Endodermal cell (in vitro differentiated cells): ENCODE results near the gene SAYSD1. TPM values are rescaled to one million over a fixed set of nuclear protein-coding genes. Genes with fewer than 3 reads are reported as not detected.

Experiments
- DNase-seq: peaks from one replicate; pipeline ENCODE4 v3.0.0-alpha.2; 2017
- H3K27ac ChIP-seq: 2 replicates; pipeline ENCODE4 v1.5.1; 2013; ENCODE audit warnings: mild to moderate bottlenecking, low read depth, low read length, moderate library complexity
- H3K27me3 ChIP-seq: 2 replicates; pipeline ENCODE4 v1.6.1; 2013; ENCODE audit warnings: mild to moderate bottlenecking, low read length, moderate library complexity; ENCODE audit not compliant: insufficient read depth, control insufficient read depth, poor library complexity, severe bottlenecking
- H3K36me3 ChIP-seq: 2 replicates; pipeline ENCODE4 v1.7.0; 2013; ENCODE audit warnings: mild to moderate bottlenecking, low read length, moderate library complexity; ENCODE audit not compliant: control insufficient read depth, insufficient read depth
- H3K4me1 ChIP-seq: one replicate; pipeline ENCODE4 v1.7.0; 2013; ENCODE audit warnings: low read length; ENCODE audit not compliant: control insufficient read depth, insufficient read depth
- H3K4me3 ChIP-seq: 2 replicates; pipeline ENCODE4 v1.5.1; 2013; ENCODE audit warnings: mild to moderate bottlenecking, low read length, moderate library complexity
- H3K9ac ChIP-seq: 2 replicates; pipeline ENCODE4 v1.6.1; 2013; ENCODE audit warnings: mild to moderate bottlenecking, low read length, moderate library complexity; ENCODE audit not compliant: poor library complexity, severe bottlenecking; ENCODE audit errors: extremely low read depth
- H3K9me3 ChIP-seq: 2 replicates; pipeline ENCODE4 v1.6.1; 2013; ENCODE audit warnings: mild to moderate bottlenecking, low read length, moderate library complexity; ENCODE audit not compliant: control insufficient read depth
- H3K27ac Mint-ChIP-seq: 2 replicates; pipeline ENCODE4 v1.8.0; 2020; ENCODE audit warnings: mixed read lengths
- H3K27me3 Mint-ChIP-seq: 2 replicates; pipeline ENCODE4 v1.8.0; 2021; ENCODE audit warnings: mild to moderate bottlenecking, mixed read lengths; ENCODE audit not compliant: insufficient read depth
- H3K36me3 Mint-ChIP-seq: 2 replicates; pipeline ENCODE4 v1.8.0; 2020; ENCODE audit warnings: low read depth, mixed read lengths
- H3K4me1 Mint-ChIP-seq: 2 replicates; pipeline ENCODE4 v1.8.0; 2020; ENCODE audit warnings: mixed read lengths
- H3K4me3 Mint-ChIP-seq: 2 replicates; pipeline ENCODE4 v1.8.0; 2020; ENCODE audit warnings: mild to moderate bottlenecking, moderate library complexity, mixed read lengths
- H3K9me3 Mint-ChIP-seq: 2 replicates; pipeline ENCODE4 v1.8.0; 2020; ENCODE audit warnings: mild to moderate bottlenecking, mixed read lengths
- CTCF ChIP-seq: fragments of 200-600 bp; sonication (generic); conservative IDR thresholded peaks from 2 replicates; pipeline ENCODE4 v1.5.0; 2021; ENCODE audit warnings: antibody characterized with exemption, mild to moderate bottlenecking
- WGBS, 2 experiments: methylation state at CpG; one replicate each; pipeline versions ENCODE4 v1.1.5 to v1.1.7; 2013; ENCODE audit warnings: missing lambda C conversion rate in 2 of 2, mixed read lengths in 1 of 2; ENCODE audit not compliant: insufficient coverage in 1 of 2, insufficient read length in 1 of 2; 5-methylcytosine and 5-hydroxymethylcytosine counted together
- total RNA-seq, 2 donors: library from RNA; stranded (reverse); fragmentation: NEBNext Ultra II Directional in 1 of 2; extraction: Animal tissue kit (Norgen Biotek cat#: 25700) in 1 of 2; gene quantifications; 2 replicates in 1 of 2; 3 replicates in 1 of 2; pipeline ENCODE4 v1.2.1, GENCODE V29; 2021

SAYSD1 gene
- total RNA-seq, 2 donors from 2014 or later = 7.2 to 13.0 TPM

GRCh38 chr6:39085129-39085797, 29.7 kb downstream of the SAYSD1 start:
- Histone ChIP-seq H3K9ac (no peak overlapping the region), H3K4me3 (no peak overlapping the region), H3K27ac (no peak overlapping the region), H3K27me3 (peaks cover 20% of the 10 kb centered on the region), H3K36me3 (no peaks in the 10 kb centered on the region), H3K9me3 (no peaks in the 10 kb centered on the region), H3K4me1 (no peaks in the 10 kb centered on the region)
- 73 to 90% methylated on average over 2 to 5 of the region's 5 CpGs for WGBS, 2 experiments
- Mint-ChIP-seq H3K4me3 (no peak overlapping the region), H3K36me3 (no peaks in the 10 kb centered on the region), H3K27ac (no peak overlapping the region), H3K9me3 (no peaks in the 10 kb centered on the region), H3K27me3 (peaks cover 48% of the 10 kb centered on the region), H3K4me1 (peaks cover 7% of the 10 kb centered on the region)
- no peak for DNase-seq
- TF ChIP-seq CTCF = no peak

- Mint-ChIP-seq H3K4me1 (peaks cover 7% of the 10 kb centered on the region), H3K9me3 (no peaks in the 10 kb centered on the region), H3K4me3 (no peak overlapping the region), H3K27ac (no peak overlapping the region), H3K27me3 (peaks cover 55% of the 10 kb centered on the region), H3K36me3 (no peaks in the 10 kb centered on the region)
- Histone ChIP-seq H3K4me1 (no peaks in the 10 kb centered on the region), H3K4me3 (no peak overlapping the region), H3K9me3 (no peaks in the 10 kb centered on the region), H3K27me3 (peaks cover 27% of the 10 kb centered on the region), H3K9ac (no peak overlapping the region), H3K36me3 (no peaks in the 10 kb centered on the region), H3K27ac (no peak overlapping the region)
- 90 to 92% methylated on average over 4 to 7 of the region's 7 CpGs for WGBS, 2 experiments
- no peak for DNase-seq
- no peak for TF ChIP-seq CTCF
Observed at GRCh38 chr6:39084506-39084905, 30.5 kb downstream of the SAYSD1 start.

GRCh38 chr6:39083231-39083634, 31.8 kb downstream of the SAYSD1 start:
- 80 to 85% methylated on average over 1 to 2 of the region's 2 CpGs for WGBS, 2 experiments
- no peaks in the 10 kb centered on the region for H3K36me3 Mint-ChIP-seq
- no peak overlapping the region for H3K27ac Mint-ChIP-seq
- no peak overlapping the region for H3K27ac ChIP-seq
- H3K36me3 ChIP-seq = no peaks in the 10 kb centered on the region
- H3K4me1 Mint-ChIP-seq = peaks cover 3% of the 10 kb centered on the region
- H3K9me3 Mint-ChIP-seq = no peaks in the 10 kb centered on the region
- H3K4me1 ChIP-seq = no peaks in the 10 kb centered on the region
- no peak for TF ChIP-seq CTCF
- H3K4me3 Mint-ChIP-seq = no peak overlapping the region
- no peaks in the 10 kb centered on the region for H3K9me3 ChIP-seq
- peak; percentile 31 for DNase-seq
- no peak overlapping the region for H3K9ac ChIP-seq
- peaks cover 37% of the 10 kb centered on the region for H3K27me3 ChIP-seq
- peaks cover 65% of the 10 kb centered on the region for H3K27me3 Mint-ChIP-seq
- no peak overlapping the region for H3K4me3 ChIP-seq
